Adrenal gland (tissue), 5 donors: Measurements from ENCODE around the gene NEGR1.

Experiments used
- POLR2A ChIP-seq, 2 donors: fragments of 450-650 bp; IDR thresholded peaks; one replicate each; pipeline ENCODE4 v1.6.1; 2017; ENCODE audit warnings: antibody characterized with exemption in 2 of 2, mild to moderate bottlenecking in 2 of 2, moderate library complexity in 1 of 2
- TF ChIP-seq, protein P1 (sequence below), 6 experiments: fragments of 450-650 bp in 4 of 6; fragments of 200-600 bp in 2 of 6; sonication (generic) in 1 of 6; IDR thresholded peaks; 1 replicate in 5 of 6; 2 replicates in 1 of 6; pipeline versions ENCODE4 v1.5.1 to v1.8.0; 2016 to 2021; ENCODE audit warnings: antibody characterized with exemption in 6 of 6, mild to moderate bottlenecking in 2 of 6, moderate library complexity in 1 of 6
- donor health status: DM: no; HTN: no; CAD: no.

DNA sequence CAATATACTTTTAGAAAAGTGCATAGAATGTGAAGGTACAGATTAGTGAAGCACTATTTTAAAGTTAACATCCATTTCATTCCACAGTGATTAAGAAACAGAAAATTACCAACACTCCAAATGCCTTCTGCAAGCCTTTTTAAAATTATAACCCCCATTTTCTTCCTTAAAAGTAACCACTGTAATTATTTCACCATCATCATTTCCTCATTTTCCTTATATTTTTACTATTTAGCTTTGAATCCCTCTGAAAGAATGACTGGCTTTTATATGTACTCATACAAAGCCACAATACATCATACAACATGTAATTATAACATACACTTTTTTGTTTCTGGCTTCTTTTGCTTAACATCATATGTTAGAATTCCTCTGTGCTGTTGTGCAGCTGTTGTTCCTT is 6.5 kb upstream of the NEGR1 start:
- TF ChIP-seq POLR2A (IDR thresholded peaks at IDR 0.05): no peak
- TF ChIP-seq, protein P1, sequence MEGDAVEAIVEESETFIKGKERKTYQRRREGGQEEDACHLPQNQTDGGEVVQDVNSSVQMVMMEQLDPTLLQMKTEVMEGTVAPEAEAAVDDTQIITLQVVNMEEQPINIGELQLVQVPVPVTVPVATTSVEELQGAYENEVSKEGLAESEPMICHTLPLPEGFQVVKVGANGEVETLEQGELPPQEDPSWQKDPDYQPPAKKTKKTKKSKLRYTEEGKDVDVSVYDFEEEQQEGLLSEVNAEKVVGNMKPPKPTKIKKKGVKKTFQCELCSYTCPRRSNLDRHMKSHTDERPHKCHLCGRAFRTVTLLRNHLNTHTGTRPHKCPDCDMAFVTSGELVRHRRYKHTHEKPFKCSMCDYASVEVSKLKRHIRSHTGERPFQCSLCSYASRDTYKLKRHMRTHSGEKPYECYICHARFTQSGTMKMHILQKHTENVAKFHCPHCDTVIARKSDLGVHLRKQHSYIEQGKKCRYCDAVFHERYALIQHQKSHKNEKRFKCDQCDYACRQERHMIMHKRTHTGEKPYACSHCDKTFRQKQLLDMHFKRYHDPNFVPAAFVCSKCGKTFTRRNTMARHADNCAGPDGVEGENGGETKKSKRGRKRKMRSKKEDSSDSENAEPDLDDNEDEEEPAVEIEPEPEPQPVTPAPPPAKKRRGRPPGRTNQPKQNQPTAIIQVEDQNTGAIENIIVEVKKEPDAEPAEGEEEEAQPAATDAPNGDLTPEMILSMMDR (IDR thresholded peaks at IDR 0.05): no peak
